D721Med (cell line): ENCODE measurements around the gene AARS2.
"Not testable (repeated sequence)": the region's sequence is repeated elsewhere in the genome, so short reads cannot be mapped to it uniquely, and the experiment has no call there.

Experiments
- DNase-seq: peaks from one replicate; pipeline ENCODE4 v3.0.0; 2011; ENCODE audit warnings: low spot score; ENCODE audit not compliant: insufficient read length
- FAIRE-seq: peaks from 2 replicates; lab custom pipeline; 2011; peaks lifted over from hg19 to GRCh38; lab: Jason Lieb, UNC
- TF ChIP-seq, protein P1 (sequence below): IDR thresholded peaks from 2 replicates; pipeline ENCODE4 v1.5.1; 2012; ENCODE audit warnings: mild to moderate bottlenecking, control low read depth; ENCODE audit not compliant: insufficient read depth; ENCODE audit errors: missing control alignments

Gene AARS2

GRCh38 chr6:44349904-44350649, 36.9 kb upstream of the AARS2 start:
- FAIRE-seq, result no peak
- TF ChIP-seq, protein P1, sequence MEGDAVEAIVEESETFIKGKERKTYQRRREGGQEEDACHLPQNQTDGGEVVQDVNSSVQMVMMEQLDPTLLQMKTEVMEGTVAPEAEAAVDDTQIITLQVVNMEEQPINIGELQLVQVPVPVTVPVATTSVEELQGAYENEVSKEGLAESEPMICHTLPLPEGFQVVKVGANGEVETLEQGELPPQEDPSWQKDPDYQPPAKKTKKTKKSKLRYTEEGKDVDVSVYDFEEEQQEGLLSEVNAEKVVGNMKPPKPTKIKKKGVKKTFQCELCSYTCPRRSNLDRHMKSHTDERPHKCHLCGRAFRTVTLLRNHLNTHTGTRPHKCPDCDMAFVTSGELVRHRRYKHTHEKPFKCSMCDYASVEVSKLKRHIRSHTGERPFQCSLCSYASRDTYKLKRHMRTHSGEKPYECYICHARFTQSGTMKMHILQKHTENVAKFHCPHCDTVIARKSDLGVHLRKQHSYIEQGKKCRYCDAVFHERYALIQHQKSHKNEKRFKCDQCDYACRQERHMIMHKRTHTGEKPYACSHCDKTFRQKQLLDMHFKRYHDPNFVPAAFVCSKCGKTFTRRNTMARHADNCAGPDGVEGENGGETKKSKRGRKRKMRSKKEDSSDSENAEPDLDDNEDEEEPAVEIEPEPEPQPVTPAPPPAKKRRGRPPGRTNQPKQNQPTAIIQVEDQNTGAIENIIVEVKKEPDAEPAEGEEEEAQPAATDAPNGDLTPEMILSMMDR, result no peak
- no peak for DNase-seq

GRCh38 chr6:44346818-44347217, 33.7 kb upstream of the AARS2 start:
- not testable (repeated sequence) for FAIRE-seq, DNase-seq

DNA sequence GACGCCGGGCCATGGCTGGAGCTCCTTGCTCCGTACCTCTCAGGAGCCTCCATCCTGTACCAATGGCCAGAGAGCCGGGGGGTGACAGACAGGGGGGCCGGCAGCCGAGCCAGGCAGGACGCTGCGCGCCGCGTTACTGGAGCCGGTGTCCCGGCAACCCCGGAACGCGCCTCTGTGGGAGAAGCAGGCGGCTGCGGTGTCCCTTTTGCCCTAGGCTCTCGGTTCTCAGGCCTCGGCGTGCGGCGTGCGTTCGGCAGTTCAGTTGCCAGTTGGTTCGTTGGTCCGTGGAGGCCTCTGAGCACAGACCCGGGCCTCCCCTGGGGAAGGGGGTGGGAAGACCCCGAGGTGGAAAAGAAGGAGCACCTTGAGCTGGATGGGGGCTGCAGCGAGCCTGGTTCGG, 29.3 kb upstream of the AARS2 start, which contains the start of gene SPATS1:
Gene SPATS1, plus strand, starts transcription at position 162 of the 400 bp plus-strand sequence. CDS start 446 bp downstream, outside the sequence.
- TF ChIP-seq, protein P1, result no peak
- DNase-seq (no peak), FAIRE-seq (no peak)

GRCh38 chr6:44342052-44342451, 28.9 kb upstream of the AARS2 start:
- FAIRE-seq (no peak), DNase-seq (no peak)
- TF ChIP-seq, protein P1, result no peak

DNA sequence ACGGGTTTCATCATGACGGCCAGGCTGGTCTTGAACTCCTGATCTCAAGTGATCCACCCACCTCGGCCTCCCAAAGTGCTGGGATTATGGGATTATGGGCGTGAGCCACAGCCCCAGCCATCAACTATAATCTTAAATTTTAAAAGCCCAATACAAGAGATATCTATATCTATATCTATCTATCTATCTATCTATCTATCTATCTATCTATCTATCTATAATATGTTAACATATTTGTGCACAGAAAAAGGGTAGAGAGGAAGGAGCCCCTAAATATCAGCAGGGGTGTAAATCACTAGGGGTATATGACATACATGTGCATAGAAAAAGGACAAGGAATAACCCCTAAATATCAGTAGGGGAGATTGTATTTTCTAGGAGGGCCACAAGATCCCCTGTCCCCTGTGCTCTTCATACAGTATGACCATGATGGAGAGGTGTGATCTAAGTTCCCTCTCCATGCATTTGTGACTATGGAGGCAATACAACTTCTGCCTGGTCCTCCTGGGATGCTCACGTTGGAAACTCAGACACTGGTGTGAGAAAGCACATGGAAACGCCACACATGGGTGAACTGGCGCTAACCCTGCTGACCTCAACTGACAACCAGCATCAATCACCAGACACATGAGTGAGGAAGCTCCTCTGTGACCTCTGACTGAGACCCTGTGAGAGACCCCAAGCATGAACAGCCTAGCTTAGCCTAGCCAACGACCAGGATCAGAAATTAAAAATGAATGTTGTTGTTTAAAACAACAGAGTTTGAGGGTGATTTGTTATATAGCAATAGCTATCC, 28.1 kb upstream of the AARS2 start:
- FAIRE-seq (no peak), DNase-seq (no peak)
- TF ChIP-seq, protein P1, result no peak

DNA sequence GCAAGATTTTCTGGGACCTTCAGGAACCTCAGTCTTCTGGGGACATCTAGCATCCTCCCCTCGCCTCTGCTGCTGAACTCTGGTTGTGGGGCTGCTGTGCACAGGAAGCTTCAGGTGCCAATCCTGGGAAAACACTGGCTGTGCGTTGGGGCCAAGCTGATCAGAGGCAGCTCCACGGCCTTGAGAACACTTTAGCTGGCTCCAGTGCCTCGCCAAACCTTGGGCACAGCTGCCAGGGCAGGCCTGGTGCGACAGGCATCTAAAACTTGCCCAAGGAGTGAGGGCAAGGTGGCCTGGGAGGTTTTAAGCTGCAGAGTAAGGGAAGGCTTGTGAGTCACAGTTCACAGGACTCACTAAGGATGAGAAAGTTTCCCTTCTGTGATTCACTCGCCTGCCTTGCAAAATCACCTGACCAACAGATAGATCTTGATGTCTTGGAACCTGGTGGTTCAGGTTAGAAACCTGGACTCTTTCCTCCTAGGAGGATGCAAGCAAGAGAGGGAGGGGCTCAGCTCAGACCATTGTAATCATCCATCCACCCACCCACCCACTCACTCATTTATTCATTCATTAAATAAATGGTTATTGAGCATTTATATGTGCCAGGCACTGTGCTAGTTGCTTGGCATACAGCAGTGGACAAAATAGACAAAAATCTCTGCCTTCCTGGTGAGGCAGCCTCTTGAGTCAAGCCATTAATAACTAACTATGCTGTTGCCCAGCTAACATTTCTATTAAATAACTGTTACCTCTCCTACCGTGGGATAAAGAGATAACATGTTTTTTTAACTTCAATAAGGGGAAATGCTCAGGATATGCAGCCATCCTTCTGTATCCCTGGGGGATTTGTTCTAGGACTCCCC, 26.8 kb upstream of the AARS2 start:
- DNase-seq, result no peak
- FAIRE-seq, result no peak
- TF ChIP-seq, protein P1, result no peak

DNA sequence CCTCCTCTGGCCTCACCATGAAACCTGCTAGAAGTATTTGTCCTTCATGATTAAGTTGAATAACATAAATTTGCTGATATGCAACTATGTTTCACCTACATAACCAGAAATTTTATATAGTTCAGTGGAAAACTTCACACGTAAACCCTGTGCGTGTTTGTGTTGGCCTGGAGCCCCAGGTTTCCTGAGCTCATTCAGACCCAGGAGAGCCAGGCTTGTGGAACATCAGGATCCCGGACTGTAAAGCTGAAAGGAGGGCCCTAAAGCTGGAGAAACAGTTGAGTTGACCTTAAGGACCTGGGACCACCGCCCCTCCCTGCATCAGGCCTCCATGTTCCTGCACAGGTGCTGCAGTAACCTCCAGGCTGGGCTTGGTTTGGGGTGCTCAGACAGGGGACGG, 26.2 kb upstream of the AARS2 start:
- no peak for DNase-seq
- FAIRE-seq, result no peak
- TF ChIP-seq, protein P1, result no peak
